ENCODE measurements around the gene OR5H15.
"Not testable (repeated sequence)": the region's sequence is repeated elsewhere in the genome, so short reads cannot be mapped to it uniquely, and the experiment has no call there.

The OR5H15 gene

DNA sequence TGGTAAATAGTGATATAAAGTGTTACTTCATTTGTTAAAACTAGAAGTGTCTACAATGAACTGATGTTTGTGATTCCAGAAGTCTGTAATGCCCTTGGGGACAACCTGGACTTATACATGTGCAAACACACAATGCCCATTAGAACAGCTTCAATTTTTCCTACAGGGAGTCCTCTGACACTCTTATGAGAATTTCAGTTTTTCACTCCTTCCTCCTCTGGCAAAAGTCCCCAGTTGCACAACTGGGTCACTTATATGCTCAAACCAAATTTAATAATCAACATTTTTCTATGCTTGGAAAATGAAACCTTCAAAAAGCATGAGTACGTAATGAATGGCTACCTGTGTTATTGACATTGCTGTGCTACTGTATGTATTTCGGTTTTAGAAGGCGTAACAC is at the start of gene OR5H15:
Gene OR5H15 (plus strand): TSS at position 301 of the 400 bp plus-strand sequence. CDS start 2,004 bp downstream, outside the sequence.
- no peak for DNase-seq

DNA sequence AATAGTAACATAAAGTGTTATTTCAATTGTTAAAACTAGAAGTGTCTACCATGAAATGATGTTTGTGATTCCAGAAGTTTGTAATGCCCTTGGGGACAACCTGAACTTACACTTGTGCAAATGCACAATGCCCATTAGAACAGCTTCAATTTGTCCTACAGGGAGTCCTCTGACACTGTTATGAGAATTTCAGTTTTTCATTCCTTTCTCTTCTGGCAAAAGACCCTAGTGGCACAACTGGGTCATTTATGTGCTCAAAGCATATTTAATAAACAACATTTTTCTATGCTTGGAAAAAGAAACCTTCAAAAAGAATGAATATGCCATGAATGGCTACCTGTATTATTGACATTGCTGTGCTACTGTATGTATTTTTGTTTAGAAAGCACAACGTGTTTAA is 36.1 kb upstream of the OR5H15 start, which contains the start of gene OR5H1:
Gene OR5H1 (plus strand): TSS at position 301 of the 400 bp plus-strand sequence. CDS start 1,977 bp downstream, outside the sequence.
- DNase-seq = no peak

DNA sequence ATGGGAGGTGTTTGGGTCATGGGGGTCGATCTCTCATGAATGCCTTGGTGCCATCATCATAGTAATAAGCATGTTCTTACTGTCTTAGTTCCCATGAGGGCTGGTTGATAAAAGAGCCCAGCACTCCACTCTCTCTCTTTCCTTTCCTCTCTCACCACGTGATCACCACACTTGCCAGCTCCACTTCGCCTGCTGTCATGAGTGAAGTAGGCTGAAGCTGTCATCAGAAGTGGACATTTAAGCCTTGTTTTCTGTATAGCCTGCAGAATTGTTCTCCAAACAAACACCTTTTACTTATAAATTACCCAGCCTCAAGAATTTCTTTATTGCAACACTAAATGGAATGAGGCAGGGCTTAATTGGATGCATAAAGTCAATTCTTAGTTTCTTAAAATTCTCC is 29.9 kb upstream of the OR5H15 start:
- no peak for DNase-seq

DNA sequence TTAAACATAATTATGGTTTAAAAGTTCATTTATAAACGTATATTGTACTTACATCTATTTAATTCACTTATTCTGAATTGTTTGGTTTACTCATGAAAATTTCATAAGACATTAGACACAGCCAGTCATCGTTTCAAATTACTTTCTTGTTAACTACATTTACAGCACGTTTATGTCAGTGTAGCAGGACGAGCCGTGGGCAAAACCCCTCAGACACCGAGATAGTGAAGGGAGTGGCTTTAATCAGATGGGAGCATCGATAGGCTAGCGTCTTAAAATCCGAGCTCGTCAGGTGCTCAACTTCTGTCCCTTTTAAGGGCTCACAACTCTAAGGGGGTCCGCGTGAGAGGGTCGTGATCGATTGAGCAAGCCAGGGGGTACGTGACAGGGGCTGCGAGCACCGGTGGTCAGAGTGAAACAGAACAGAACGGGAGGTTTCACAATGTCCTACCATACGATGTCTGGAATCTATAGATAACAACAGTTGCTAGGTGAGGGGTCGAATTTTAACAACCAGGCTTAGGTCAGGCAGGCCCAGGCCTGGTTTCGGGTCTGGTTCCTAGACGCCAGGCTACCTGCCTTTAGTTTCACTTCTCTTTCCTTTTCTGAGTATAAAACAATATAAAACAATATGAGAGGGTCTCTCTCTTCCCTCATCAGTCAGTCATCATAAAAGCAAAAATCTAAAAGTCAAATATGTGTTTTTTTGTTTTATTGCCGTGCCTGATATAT is 28.5 kb upstream of the OR5H15 start:
- DNase-seq = not testable (repeated sequence)

DNA sequence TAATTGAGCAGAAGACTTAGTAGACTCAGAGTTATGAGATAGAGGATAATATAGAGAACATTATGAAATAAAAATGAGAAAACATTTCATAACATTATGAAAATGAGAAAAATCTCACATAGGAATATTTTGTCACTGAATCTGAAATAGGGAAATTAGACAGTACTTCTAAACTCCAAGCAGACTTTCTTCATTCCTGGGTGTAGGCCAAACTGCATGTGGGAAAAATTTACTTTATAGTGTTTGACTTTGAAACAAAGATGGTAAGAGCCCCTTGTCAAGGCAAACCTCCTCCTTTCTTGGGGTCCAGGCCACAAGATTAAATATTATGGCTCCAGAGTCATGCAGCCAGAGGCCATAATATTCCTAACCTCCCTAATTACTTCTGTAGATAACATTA is 26.0 kb upstream of the OR5H15 start:
- DNase-seq = no peak

DNA sequence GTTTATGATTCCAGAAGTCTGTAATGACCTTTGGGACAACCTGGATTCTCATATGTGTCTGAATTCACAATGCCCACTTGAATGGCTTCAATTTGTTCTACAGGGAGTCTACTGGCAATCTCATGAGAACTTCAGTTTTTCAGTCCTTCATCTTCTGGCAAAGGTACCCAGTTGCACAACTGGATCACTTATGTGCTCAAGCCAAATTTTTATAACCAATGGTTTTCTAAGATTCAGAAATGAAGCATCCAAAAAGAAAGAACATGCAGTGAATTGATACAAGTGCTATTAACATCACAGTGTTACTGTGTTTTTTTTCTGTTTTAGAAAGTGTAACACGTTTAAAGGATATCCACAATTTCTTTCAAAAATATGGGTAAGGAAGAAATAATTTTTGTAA is 19.3 kb upstream of the OR5H15 start, which contains the start of gene OR5H14:
Gene OR5H14 (plus strand): TSS at position 301 of the 400 bp plus-strand sequence. CDS start 1,907 bp downstream, outside the sequence.
- no peak for DNase-seq

DNA sequence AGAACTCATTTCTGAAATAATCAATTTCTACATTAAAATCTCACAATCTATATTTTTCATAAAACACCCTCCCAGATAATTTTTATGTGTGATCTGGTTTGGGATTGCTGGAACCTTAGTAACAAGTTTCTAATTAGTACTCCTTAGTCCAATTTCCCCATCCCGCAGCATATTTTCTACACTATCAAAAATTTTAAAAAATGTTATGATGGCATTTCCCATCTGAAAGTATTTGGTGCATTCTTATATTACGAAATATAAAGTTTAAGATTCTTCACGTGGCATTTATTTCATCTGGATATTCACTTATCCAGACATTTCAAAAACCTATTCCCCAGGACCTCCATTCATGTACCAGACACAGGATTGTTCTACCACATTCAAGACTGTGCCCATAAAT is 17.7 kb upstream of the OR5H15 start:
- DNase-seq = no peak

DNA sequence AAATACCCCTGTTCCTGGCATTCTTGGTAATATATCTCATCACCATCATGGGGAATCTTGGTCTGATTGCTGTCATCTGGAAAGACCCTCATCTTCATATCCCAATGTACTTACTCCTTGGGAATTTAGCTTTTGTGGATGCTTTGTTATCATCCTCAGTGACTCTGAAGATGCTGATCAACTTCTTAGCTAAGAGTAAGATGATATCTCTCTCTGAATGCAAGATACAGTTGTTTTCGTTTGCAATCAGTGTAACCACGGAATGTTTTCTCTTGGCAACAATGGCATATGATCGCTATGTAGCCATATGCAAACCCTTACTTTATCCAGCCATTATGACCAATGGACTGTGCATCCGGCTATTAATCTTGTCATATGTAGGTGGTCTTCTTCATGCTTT is 17.0 kb upstream of the OR5H15 start:
- DNase-seq = not testable (repeated sequence)

DNA sequence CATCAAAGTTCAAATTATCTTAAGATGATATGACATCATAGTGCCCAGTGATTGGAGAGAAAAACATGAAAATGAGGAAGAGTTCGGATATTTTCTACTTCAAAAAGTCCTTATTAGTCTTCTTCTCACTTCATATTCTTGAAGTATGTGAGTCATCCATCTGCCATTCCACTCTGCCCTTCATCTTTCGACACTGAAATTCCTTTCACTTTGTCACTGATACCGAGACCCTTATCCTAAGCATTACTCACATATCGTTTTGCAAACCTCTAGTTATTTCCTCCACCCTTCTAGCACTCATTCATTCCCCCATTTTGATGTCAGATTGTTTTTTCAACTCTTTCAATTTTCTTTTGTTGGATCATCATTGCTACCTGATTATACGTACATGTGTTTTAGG is 15.3 kb upstream of the OR5H15 start:
- DNase-seq = no peak

DNA sequence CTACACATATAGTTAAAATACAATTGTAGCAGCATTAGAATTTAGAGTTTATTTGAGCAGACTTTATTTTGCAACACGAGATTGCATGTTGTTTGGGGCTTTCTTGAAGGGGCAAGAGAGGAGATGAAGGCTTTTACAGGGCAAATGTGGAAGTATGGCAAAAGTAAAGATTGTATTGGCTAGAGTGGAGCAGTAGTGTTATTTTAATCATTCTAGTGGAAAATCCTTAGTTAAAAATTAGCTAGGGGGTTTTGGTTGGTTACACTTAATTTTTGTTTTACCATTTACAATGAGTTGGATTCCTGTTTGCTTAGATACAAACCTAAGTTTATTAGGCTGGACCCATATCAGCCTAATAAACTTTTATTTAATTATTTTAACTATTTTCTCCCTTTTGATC is 4.6 kb downstream of the OR5H15 start:
- no peak for DNase-seq

DNA sequence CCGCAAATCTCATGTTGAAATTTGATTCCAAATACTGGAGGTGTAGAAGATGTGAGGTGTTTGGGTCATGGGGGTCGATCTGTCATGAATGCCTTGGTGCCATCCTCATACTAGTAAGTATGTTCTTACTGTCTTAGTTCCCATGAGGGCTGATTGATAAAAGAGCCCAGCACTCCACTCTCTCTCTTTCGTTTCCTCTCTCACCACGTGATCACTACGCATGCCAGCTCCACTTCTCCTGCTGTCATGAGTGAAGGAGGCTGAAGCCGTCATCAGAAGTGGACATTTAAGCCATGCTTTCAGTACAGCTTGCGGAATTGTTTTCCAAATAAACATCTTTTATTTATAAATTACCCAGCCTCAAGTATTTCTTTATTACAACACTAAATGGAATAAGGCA is 6.1 kb downstream of the OR5H15 start:
- DNase-seq = no peak

DNA sequence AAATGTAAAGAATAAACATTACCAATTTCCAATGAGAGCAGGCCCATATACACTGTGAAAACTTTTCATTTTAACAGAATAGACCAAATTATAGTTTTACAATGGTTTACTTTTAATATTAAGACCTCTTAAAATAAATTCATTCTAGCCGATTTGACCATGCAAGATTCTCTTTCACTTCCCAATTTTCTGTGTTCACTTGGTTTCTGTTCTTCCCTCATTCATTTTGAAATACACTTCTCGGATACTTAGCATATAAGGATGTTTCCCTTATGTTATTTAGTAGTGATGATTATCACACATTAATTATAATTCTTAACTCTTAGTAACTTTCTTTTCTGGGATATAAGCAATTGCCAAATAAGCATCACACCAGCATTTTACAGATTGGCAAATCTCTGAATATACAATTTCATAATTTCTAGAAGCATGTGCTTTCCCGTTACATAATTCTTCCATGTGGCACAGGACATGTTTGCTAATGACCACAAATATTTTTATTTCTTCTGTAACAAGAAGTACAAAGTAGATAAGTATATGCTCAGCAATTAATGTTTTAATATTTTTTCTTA is 13.9 kb downstream of the OR5H15 start:
- no peak for DNase-seq

DNA sequence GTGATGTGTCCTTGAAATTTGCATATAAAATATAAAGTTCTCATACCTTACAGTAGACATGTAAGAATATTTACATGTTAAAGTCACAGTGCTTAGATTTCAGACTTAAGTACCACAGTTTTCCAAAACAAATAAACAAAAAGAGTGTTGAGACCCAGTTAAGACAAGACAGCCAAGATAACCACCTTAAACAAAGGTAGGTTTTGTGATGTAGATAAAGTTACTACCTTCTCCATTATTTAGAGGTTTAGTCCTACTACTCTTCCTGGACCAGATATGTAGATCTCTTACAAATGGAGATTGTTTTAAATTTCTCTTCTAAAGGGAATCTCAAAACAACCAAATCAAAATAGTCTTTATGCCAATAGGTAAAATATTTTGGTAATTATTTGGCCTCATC is 15.7 kb downstream of the OR5H15 start:
- DNase-seq = no peak

DNA sequence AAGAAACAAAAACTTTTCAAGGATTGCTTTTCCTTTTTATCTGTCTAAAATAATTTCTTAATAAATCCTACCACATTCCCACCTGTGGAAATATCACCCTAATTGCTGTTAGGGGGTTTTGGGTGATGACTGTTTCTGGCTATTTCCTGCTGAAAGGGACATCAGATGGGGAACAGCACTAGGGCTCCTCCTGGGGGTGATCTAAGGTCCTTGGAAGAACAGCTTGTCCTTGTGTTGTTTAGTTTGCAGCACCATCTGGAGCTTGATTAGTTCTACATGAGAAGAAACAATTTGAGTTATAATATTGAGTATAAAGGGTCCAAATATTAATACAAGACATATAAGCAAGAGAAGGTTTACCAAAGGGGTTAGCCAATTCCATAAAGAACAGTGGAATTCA is 18.7 kb downstream of the OR5H15 start:
- DNase-seq = no peak

DNA sequence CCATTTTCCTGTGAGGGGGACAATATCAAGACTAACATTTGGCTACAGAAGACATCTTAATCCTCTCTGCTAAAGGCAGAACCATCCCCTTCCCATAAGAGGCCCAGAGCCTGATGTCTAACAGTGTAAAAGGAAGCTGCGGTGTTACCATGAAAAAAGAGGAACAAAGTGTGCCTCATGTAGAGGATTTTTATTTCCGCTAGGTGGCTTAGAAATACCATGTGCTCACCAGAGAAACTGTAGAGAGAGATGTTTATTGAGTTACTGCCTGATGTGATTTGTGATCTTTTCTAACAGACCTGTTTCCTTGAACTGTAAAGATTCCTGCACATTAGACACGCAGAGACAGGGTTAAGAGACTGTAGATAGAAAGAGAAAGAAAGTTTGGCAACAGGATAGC is 22.0 kb downstream of the OR5H15 start:
- DNase-seq = no peak

DNA sequence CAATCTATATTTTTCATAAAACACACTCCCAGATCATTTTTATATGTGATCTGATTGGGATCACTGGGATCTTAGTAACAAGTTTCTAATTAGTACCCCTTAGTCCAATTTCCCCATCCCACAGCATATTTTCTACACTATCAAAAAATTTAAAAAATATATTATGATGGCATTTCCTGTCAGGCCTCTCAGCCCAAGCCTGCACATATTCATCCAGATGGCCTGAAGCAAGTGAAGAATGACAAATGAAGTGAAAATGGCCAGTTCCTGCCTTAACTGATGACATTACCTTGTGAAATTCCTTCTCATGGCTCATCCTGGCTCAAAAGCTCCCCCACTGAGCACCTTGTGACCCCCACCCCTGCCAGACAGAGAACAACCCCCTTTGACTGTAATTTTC is 24.4 kb downstream of the OR5H15 start:
- not testable (repeated sequence) for DNase-seq

DNA sequence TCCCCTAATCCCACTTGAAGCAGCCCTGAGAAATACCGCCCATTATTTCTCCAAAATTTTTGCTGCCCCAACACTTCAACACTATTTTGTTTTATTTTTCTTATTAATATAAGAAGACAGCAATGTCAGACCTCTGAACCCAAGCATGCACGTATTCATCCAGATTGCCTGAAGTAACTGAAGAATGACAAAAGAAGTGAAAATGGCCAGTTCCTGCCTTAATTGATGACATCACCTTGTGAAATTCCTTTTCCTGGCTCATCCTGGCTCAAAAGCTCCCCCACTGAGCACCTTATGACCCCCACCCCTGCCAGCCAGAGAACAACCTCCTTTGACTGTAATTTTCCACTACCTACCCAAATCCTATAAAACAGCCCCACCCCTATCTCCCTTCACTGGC is 29.8 kb downstream of the OR5H15 start:
- not testable (repeated sequence) for DNase-seq

DNA sequence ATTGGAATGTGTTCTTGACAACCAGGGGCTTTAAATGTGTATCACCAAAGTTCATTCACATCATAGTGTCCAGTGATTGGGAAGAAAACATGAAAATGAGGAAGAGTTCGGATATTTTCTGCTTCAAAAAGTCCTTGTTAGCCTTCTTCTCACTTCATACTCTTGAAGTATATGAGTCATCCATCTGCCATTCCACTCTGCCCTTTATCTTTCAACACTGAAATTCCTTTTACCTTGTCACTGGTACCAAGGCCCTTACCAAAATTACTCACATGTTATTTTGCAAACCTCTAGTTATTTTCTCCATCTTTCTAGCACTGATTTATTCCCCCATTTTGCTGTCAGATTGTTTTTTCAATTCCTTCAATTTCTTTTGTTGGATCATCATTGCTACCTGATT is 32.5 kb downstream of the OR5H15 start:
- DNase-seq = no peak

DNA sequence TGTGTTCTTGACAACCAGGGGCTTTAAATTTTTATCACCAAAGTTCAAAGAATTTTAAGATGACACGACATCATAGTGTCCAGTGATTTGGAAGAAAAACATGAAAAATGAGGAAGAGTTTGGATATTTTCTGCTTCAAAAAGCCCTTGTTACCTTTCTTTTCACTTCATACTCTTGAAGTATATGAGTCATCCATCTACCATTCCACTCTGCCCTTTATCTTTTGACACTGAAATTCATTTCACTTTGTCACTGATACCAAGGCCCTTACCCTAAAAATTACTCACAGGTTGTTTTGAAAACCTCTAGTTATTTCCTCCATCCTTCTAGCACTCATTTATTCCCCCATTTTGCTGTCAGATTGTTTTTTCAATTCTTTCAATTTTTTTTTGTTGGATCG is 42.7 kb downstream of the OR5H15 start:
- no peak for DNase-seq

DNA sequence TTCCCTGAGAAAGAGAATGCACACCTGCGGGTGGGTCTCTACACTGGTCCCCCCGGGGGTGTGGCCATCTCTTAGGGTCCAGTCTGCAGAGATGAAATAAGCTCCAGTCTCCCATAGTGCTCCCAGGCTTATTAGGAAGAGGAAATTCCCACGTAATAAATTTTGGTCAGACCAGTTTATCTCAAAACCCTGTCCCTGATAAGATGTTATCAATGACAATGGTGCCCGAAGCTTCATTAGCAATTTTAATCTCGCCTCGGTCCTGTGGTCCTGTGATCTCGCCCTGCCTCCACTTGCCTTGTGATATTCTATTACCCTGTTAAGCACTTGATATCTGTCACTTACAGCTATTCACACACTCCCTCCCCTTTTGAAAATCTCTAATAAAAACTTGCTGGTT is 46.8 kb downstream of the OR5H15 start:
- no peak for DNase-seq

DNA sequence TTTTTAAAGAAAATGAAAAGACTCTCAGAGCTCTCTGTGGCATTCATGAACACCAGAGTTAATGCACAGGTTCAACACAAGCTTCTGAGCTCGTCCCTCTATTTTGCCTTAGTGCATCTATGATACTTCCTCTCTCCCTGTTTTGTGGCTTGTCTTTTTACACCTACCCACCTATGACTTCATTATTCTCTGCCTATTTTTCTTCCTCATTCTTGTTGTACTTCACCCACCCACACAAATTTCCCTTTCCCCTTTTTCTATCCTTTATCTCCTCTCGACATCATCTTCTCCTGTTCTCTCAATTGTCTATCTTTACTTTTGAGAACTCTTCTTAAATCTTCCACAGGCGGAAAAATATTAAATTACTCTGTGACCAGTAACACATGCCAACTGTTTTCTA is 48.6 kb downstream of the OR5H15 start:
- no peak for DNase-seq

Measured in 8988T (cell line).